GM21367 (cell line): Measurements from ENCODE around the gene JMJD1C.
A peak's percentile ranks its signal among the peaks of the same experiment; 100 is the strongest.
"Not testable (repeated sequence)": the region's sequence is repeated elsewhere in the genome, so short reads cannot be mapped to it uniquely, and the experiment has no call there.

Experiments used
- ATAC-seq: cut with Tn5 transposase; IDR thresholded peaks from one replicate; pipeline ENCODE4 v1.9.1; 2021; ENCODE audit not compliant: unreplicated experiment

The JMJD1C gene

GRCh38 chr10:63262430-63263073 is 203.2 kb downstream of the JMJD1C start:
- ATAC-seq: no peak

- ATAC-seq: no peak
These were observed 204.3 kb downstream of the JMJD1C start for GRCh38 chr10:63261496-63261895.

GRCh38 chr10:63260860-63261251 is 204.9 kb downstream of the JMJD1C start:
- no peak for ATAC-seq

GRCh38 chr10:63260103-63260859 is 205.5 kb downstream of the JMJD1C start:
- ATAC-seq: no peak

- no peak for ATAC-seq
These were observed 206.7 kb downstream of the JMJD1C start for GRCh38 chr10:63258920-63259678.

- ATAC-seq: no peak
These were observed 208.0 kb downstream of the JMJD1C start for GRCh38 chr10:63257778-63258177.

- no peak for ATAC-seq
These were observed 209.6 kb downstream of the JMJD1C start for GRCh38 chr10:63256009-63256773.

GRCh38 chr10:63255316-63255715 is 210.5 kb downstream of the JMJD1C start:
- ATAC-seq: no peak

- ATAC-seq: no peak
These were observed 212.7 kb downstream of the JMJD1C start for GRCh38 chr10:63253040-63253439.

GRCh38 chr10:63252095-63252762 is 213.5 kb downstream of the JMJD1C start:
- no peak for ATAC-seq

GRCh38 chr10:63250032-63250431 is 215.7 kb downstream of the JMJD1C start:
- ATAC-seq: no peak

GRCh38 chr10:63247771-63248170 is 218.0 kb downstream of the JMJD1C start:
- no peak for ATAC-seq

GRCh38 chr10:63246356-63246755 is 219.4 kb downstream of the JMJD1C start:
- no peak for ATAC-seq

- ATAC-seq: no peak
These were observed 223.9 kb downstream of the JMJD1C start for GRCh38 chr10:63241841-63242281.

- no peak for ATAC-seq
These were observed 225.0 kb downstream of the JMJD1C start for GRCh38 chr10:63240807-63241206.

- ATAC-seq: no peak
These were observed 227.3 kb downstream of the JMJD1C start for GRCh38 chr10:63238501-63238900.

GRCh38 chr10:63237396-63237795 is 228.4 kb downstream of the JMJD1C start:
- ATAC-seq: no peak

GRCh38 chr10:63236113-63236935 is 229.5 kb downstream of the JMJD1C start:
- ATAC-seq: peak; percentile 77

GRCh38 chr10:63235136-63235535 is 230.6 kb downstream of the JMJD1C start:
- not testable (repeated sequence) for ATAC-seq

- no peak for ATAC-seq
These were observed 236.6 kb downstream of the JMJD1C start for GRCh38 chr10:63229161-63229560.
